HG03432 (cell line): ENCODE measurements around the gene IMP4.

ENCODE experiments used
- ATAC-seq: cut with Tn5 transposase; IDR thresholded peaks from one replicate; pipeline ENCODE4 v1.9.1; 2021; ENCODE audit warnings: mild to moderate bottlenecking, moderate library complexity; ENCODE audit not compliant: unreplicated experiment

IMP4 gene

GRCh38 chr2:130375291-130376266 is 32.9 kb downstream of the IMP4 start:
- no peak for ATAC-seq

GRCh38 chr2:130376433-130377293 is 34.0 kb downstream of the IMP4 start:
- ATAC-seq, result peak; percentile 58

GRCh38 chr2:130377491-130377890 is 34.8 kb downstream of the IMP4 start:
- ATAC-seq, result no peak

- ATAC-seq, result no peak
Measured at GRCh38 chr2:130378206-130378897, 35.7 kb downstream of the IMP4 start.

- no peak for ATAC-seq
Measured at GRCh38 chr2:130378898-130379214, 36.2 kb downstream of the IMP4 start.

- ATAC-seq, result peak; percentile 30
Measured at GRCh38 chr2:130380096-130380934, 37.6 kb downstream of the IMP4 start.

- ATAC-seq, result no peak
Measured at GRCh38 chr2:130381145-130381544, 38.4 kb downstream of the IMP4 start.

- ATAC-seq, result no peak
Measured at GRCh38 chr2:130381619-130382018, 38.9 kb downstream of the IMP4 start.

GRCh38 chr2:130382313-130382917 is 39.7 kb downstream of the IMP4 start:
- no peak for ATAC-seq

GRCh38 chr2:130385709-130386108 is 43.0 kb downstream of the IMP4 start:
- peak; percentile 56 for ATAC-seq

GRCh38 chr2:130387071-130387400 is 44.3 kb downstream of the IMP4 start:
- ATAC-seq, result no peak

GRCh38 chr2:130387804-130388203 is 45.1 kb downstream of the IMP4 start:
- no peak for ATAC-seq

GRCh38 chr2:130388221-130388907 is 45.7 kb downstream of the IMP4 start:
- no peak for ATAC-seq

- no peak for ATAC-seq
Measured at GRCh38 chr2:130389358-130389757, 46.7 kb downstream of the IMP4 start.

GRCh38 chr2:130389783-130390182 is 47.1 kb downstream of the IMP4 start:
- no peak for ATAC-seq

GRCh38 chr2:130390460-130391057 is 47.9 kb downstream of the IMP4 start:
- ATAC-seq, result peak; percentile 14

GRCh38 chr2:130391058-130391871 is 48.6 kb downstream of the IMP4 start:
- peak; percentile 94 for ATAC-seq
